DOHH2 (cell line): Measurements from ENCODE around the gene TRIM15.
"Not testable (repeated sequence)": the region's sequence is repeated elsewhere in the genome, so short reads cannot be mapped to it uniquely, and the experiment has no call there.

Source experiments
- H3F3A ChIP-seq: fragments of 200-600 bp; sonication (generic), shearing (Covaris generic); 2 replicates; pipeline ENCODE4 v1.6.0; 2016; ENCODE audit warnings: antibody characterized with exemption, mild to moderate bottlenecking; ENCODE audit not compliant: control insufficient read depth, insufficient read depth
- H3K27ac ChIP-seq: fragments of 200-600 bp; sonication (generic); 2 replicates; pipeline ENCODE4 v1.5.1; 2014; ENCODE audit warnings: low read depth, mild to moderate bottlenecking, low read length, moderate library complexity
- H3K27me3 ChIP-seq: fragments of 200-600 bp; sonication (generic); 2 replicates; pipeline ENCODE4 v1.6.1; 2014; ENCODE audit warnings: mild to moderate bottlenecking, low read length, mixed read lengths; ENCODE audit not compliant: control insufficient read depth
- H3K36me3 ChIP-seq: fragments of 200-600 bp; sonication (generic); 2 replicates; pipeline ENCODE4 v1.6.1; 2014; ENCODE audit warnings: mild to moderate bottlenecking, low read length, moderate library complexity, mixed read lengths; ENCODE audit not compliant: control insufficient read depth
- H3K4me1 ChIP-seq: fragments of 200-600 bp; sonication (generic); 2 replicates; pipeline ENCODE4 v1.6.1; 2014; ENCODE audit warnings: mild to moderate bottlenecking, low read length, mixed read lengths; ENCODE audit not compliant: control insufficient read depth
- H3K4me2 ChIP-seq: fragments of 200-600 bp; sonication (generic); 2 replicates; pipeline ENCODE4 v1.6.0; 2014; ENCODE audit warnings: mild to moderate bottlenecking, low read length, moderate library complexity
- H3K4me3 ChIP-seq: fragments of 200-600 bp; sonication (generic); 2 replicates; pipeline ENCODE4 v1.5.1; 2014; ENCODE audit warnings: mild to moderate bottlenecking, low read length, mixed read lengths
- H3K79me2 ChIP-seq: fragments of 200-600 bp; sonication (generic); 2 replicates; pipeline ENCODE4 v1.6.1; 2014; ENCODE audit warnings: mild to moderate bottlenecking, low read length, mixed read lengths; ENCODE audit not compliant: control insufficient read depth
- H3K9me2 ChIP-seq: fragments of 200-600 bp; sonication (generic); replicated peaks from 2 replicates; pipeline ENCODE4 v1.6.1; 2014; ENCODE audit warnings: mild to moderate bottlenecking, low read length, mixed read lengths; ENCODE audit not compliant: control insufficient read depth
- H3K9me3 ChIP-seq: fragments of 200-600 bp; sonication (generic); 2 replicates; pipeline ENCODE4 v1.6.1; 2014; ENCODE audit warnings: antibody characterized with exemption, low read length, mixed read lengths; ENCODE audit not compliant: control insufficient read depth, insufficient read depth
- H4K20me1 ChIP-seq: fragments of 200-600 bp; sonication (generic); 2 replicates; pipeline ENCODE4 v1.6.0; 2014; ENCODE audit warnings: low read depth, mild to moderate bottlenecking, antibody characterized with exemption, low read length, moderate library complexity; ENCODE audit not compliant: control insufficient read depth, insufficient read depth
- EZH2phosphoT487 ChIP-seq: fragments of 200-600 bp; sonication (generic); IDR thresholded peaks from 2 replicates; pipeline ENCODE4 v1.6.1; 2017; ENCODE audit warnings: borderline replicate concordance, mild to moderate bottlenecking, antibody characterized with exemption, low read length, moderate library complexity, mixed read lengths
- TF ChIP-seq, protein P1 (sequence below): fragments of 200-600 bp; sonication (generic); IDR thresholded peaks from one replicate; pipeline ENCODE4 v1.5.1; 2014; ENCODE audit warnings: antibody characterized with exemption, mild to moderate bottlenecking, low read depth, low read length; ENCODE audit not compliant: poor library complexity, severe bottlenecking

The TRIM15 gene

GRCh38 chr6:30163918-30164654 lies 740 bp downstream of the TRIM15 start:
- Histone ChIP-seq H3K4me1 (no peaks in the 10 kb centered on the region), H3K36me3 (no peaks in the 10 kb centered on the region), H3K9me2 (no peaks in the 10 kb centered on the region), H3K79me2 (no peaks in the 10 kb centered on the region), H3F3A (no peaks in the 10 kb centered on the region), H3K27ac (no peak overlapping the region), H4K20me1 (no peaks in the 10 kb centered on the region), H3K9me3 (no peaks in the 10 kb centered on the region), H3K4me2 (no peak overlapping the region), H3K4me3 (no peak overlapping the region), H3K27me3 (peaks cover 31% of the 10 kb centered on the region)
- TF ChIP-seq, protein P1, sequence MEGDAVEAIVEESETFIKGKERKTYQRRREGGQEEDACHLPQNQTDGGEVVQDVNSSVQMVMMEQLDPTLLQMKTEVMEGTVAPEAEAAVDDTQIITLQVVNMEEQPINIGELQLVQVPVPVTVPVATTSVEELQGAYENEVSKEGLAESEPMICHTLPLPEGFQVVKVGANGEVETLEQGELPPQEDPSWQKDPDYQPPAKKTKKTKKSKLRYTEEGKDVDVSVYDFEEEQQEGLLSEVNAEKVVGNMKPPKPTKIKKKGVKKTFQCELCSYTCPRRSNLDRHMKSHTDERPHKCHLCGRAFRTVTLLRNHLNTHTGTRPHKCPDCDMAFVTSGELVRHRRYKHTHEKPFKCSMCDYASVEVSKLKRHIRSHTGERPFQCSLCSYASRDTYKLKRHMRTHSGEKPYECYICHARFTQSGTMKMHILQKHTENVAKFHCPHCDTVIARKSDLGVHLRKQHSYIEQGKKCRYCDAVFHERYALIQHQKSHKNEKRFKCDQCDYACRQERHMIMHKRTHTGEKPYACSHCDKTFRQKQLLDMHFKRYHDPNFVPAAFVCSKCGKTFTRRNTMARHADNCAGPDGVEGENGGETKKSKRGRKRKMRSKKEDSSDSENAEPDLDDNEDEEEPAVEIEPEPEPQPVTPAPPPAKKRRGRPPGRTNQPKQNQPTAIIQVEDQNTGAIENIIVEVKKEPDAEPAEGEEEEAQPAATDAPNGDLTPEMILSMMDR, result no peak
- TF ChIP-seq EZH2phosphoT487, result no peak

DNA sequence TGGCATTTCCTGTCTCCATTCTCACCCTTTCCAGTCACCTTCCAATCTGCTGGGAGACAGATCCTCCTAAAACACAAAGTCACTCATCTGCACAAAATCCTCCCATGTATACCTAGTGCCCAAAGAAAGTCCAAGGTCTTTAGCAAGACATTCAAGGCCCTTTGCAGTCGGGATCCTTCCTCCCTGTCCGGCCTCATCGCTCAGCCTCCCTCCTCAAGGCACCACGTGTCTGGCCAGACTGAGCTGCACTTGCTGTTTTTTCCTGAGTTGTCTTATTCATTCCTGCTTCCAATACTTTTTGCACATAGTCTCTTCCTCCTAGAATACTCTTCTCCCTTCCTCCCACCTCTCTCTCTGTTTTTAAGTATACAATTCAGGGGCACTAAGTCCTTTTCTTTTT lies 1.4 kb downstream of the TRIM15 start:
- H3K9me2 ChIP-seq, result no peaks in the 10 kb centered on the region
- H3K9me3 ChIP-seq, result no peaks in the 10 kb centered on the region
- H3K36me3 ChIP-seq, result no peaks in the 10 kb centered on the region
- peaks cover 30% of the 10 kb centered on the region for H3K27me3 ChIP-seq
- no peaks in the 10 kb centered on the region for H3K4me1 ChIP-seq
- H3F3A ChIP-seq, result no peaks in the 10 kb centered on the region
- H4K20me1 ChIP-seq, result no peaks in the 10 kb centered on the region
- H3K4me2 ChIP-seq, result no peak overlapping the region
- TF ChIP-seq, protein P1, result no peak
- TF ChIP-seq EZH2phosphoT487, result no peak
- no peaks in the 10 kb centered on the region for H3K79me2 ChIP-seq
- H3K27ac ChIP-seq, result no peak overlapping the region
- H3K4me3 ChIP-seq, result no peak overlapping the region

DNA sequence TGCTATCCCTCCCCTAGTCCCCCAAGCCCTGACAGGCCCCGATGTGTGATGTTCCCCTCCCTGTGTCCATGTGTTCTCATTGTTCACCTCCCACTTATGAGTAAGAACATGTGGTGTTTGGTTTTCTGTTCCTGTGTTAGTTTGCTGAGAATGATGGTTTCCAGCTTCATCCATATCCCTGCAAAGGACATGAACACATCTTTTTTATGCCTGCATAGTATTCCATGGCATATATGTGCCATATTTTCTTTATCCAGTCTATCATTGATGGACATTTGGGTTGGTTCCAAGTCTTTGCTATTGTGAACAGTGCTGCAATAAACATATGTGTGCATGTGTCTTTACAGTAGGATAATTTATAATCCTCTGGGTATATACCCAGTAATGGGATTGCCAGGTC lies 1.9 kb downstream of the TRIM15 start:
- not testable (repeated sequence) for H3K79me2 ChIP-seq, H3K4me2 ChIP-seq, H3K9me3 ChIP-seq, H3K4me1 ChIP-seq, H3K36me3 ChIP-seq, H3K27ac ChIP-seq, H4K20me1 ChIP-seq, H3K9me2 ChIP-seq, H3K4me3 ChIP-seq, H3F3A ChIP-seq
- peaks cover 32% of the 10 kb centered on the region for H3K27me3 ChIP-seq

GRCh38 chr6:30167101-30167500 lies 3.8 kb downstream of the TRIM15 start:
- H3K36me3 ChIP-seq, result no peaks in the 10 kb centered on the region
- no peak overlapping the region for H3K27ac ChIP-seq
- H4K20me1 ChIP-seq, result no peaks in the 10 kb centered on the region; the same call in 1 of the 2 replicates
- H3K4me3 ChIP-seq, result no peak overlapping the region
- no peaks in the 10 kb centered on the region for H3K79me2 ChIP-seq
- H3K27me3 ChIP-seq, result peaks cover 46% of the 10 kb centered on the region
- H3K9me3 ChIP-seq, result no peaks in the 10 kb centered on the region
- H3K9me2 ChIP-seq, result no peaks in the 10 kb centered on the region
- H3F3A ChIP-seq, result no peaks in the 10 kb centered on the region
- no peaks in the 10 kb centered on the region for H3K4me1 ChIP-seq
- no peak overlapping the region for H3K4me2 ChIP-seq
- TF ChIP-seq, protein P1, result no peak
- TF ChIP-seq EZH2phosphoT487, result no peak
